Measurements from ENCODE around the gene BCO2. TPM values are rescaled to one million over a fixed set of nuclear protein-coding genes. Genes with fewer than 3 reads are reported as not detected.

The BCO2 gene
- total RNA-seq, 3 donors from 2014 or later = 3.7 to 9.8 (median 7.1) TPM

GRCh38 chr11:112134473-112134872, 40.8 kb upstream of the BCO2 start:
- TF ChIP-seq CTCF (IDR thresholded peaks at IDR 0.05) = no peak
- intact Hi-C loops (cut with DNase I, micrococcal nuclease) = no loop called here
- no peak overlapping the region for H3K4me3 ChIP-seq
- peak in 1 of 3 donors; percentile 61 for DNase-seq
- peaks cover 47% of the 10 kb centered on the region for H3K4me1 ChIP-seq (ENCODE audit: low read depth)
- H3K36me3 ChIP-seq (ENCODE audit: low read depth) = no peaks in the 10 kb centered on the region
- no peaks in the 10 kb centered on the region for H3K9me3 ChIP-seq
- ATAC-seq = peak; percentile 61

- no peaks in the 10 kb centered on the region for H3K9me3 ChIP-seq
- ATAC-seq (no peak), DNase-seq (no peak)
- intact Hi-C loops (cut with DNase I, micrococcal nuclease) = no loop called here
- H3K4me1 ChIP-seq (ENCODE audit: low read depth) = no peaks in the 10 kb centered on the region
- no peaks in the 10 kb centered on the region for H3K36me3 ChIP-seq (ENCODE audit: low read depth)
- H3K4me3 ChIP-seq = no peak overlapping the region
- TF ChIP-seq CTCF (IDR thresholded peaks at IDR 0.05) = no peak
Measured at GRCh38 chr11:112143597-112143996, 31.7 kb upstream of the BCO2 start.

- no peaks in the 10 kb centered on the region for H3K9me3 ChIP-seq
- ATAC-seq (no peak), DNase-seq (no peak)
- no peaks in the 10 kb centered on the region for H3K4me1 ChIP-seq (ENCODE audit: low read depth)
- TF ChIP-seq CTCF (IDR thresholded peaks at IDR 0.05) = no peak
- no peak overlapping the region for H3K4me3 ChIP-seq
- H3K36me3 ChIP-seq (ENCODE audit: low read depth) = no peaks in the 10 kb centered on the region
- intact Hi-C loops (cut with DNase I, micrococcal nuclease) = no loop called here
Measured at GRCh38 chr11:112150517-112150916, 24.8 kb upstream of the BCO2 start.

GRCh38 chr11:112156153-112156955, 19.0 kb upstream of the BCO2 start:
- ATAC-seq (no peak), DNase-seq (no peak)
- intact Hi-C loops (cut with DNase I, micrococcal nuclease) = no loop called here
- Histone ChIP-seq H3K9me3 (no peaks in the 10 kb centered on the region), H3K36me3 (ENCODE audit: low read depth) (no peaks in the 10 kb centered on the region), H3K4me3 (no peak overlapping the region), H3K4me1 (ENCODE audit: low read depth) (no peaks in the 10 kb centered on the region)
- TF ChIP-seq CTCF (IDR thresholded peaks at IDR 0.05) = no peak

- Histone ChIP-seq H3K36me3 (ENCODE audit: low read depth) (no peaks in the 10 kb centered on the region), H3K4me3 (no peak overlapping the region), H3K4me1 (ENCODE audit: low read depth) (no peaks in the 10 kb centered on the region), H3K9me3 (no peaks in the 10 kb centered on the region)
- intact Hi-C loops (cut with DNase I, micrococcal nuclease) = no loop called here
- ATAC-seq = peak; percentile 91
- TF ChIP-seq CTCF (IDR thresholded peaks at IDR 0.05) = no peak
- DNase-seq = no peak
Measured at GRCh38 chr11:112156956-112157766, 18.2 kb upstream of the BCO2 start.

All from mucosa of descending colon (tissue), 3 donors.